ENCODE data around the gene PPP2R2B. TPM values are rescaled to one million over a fixed set of nuclear protein-coding genes. Genes with fewer than 3 reads are reported as not detected.

The PPP2R2B gene
- total RNA-seq, 1 experiment from 2014 or later, result not detected

- Histone ChIP-seq H3K27ac (ENCODE audit: low read depth, low read length) (no peak overlapping the region), H3K4me3 (replicated peaks in 1 of 2; ENCODE audit: low read depth in 1 of 2, low read length in 2 of 2) (no peak overlapping the region), H3K4me1 (ENCODE audit: control insufficient read depth in 1 of 2, insufficient read depth in 2 of 2, low read length in 2 of 2) (no peaks in the 10 kb centered on the region), H3K9me3 (ENCODE audit: control insufficient read depth in 1 of 2, insufficient read depth in 1 of 2, low read depth in 1 of 2, low read length in 2 of 2) (no peaks in the 10 kb centered on the region), H3K4me2 (ENCODE audit: low read length) (no peak overlapping the region), H2AFZ (ENCODE audit: low read depth, low read length, poor library complexity, severe bottlenecking) (no peak overlapping the region), H3K79me2 (ENCODE audit: insufficient read depth, low read length) (no peaks in the 10 kb centered on the region), H3K9me2 (ENCODE audit: insufficient read depth) (no peaks in the 10 kb centered on the region), H3K36me3 (ENCODE audit: control insufficient read depth in 1 of 2, insufficient read depth in 2 of 2, low read length in 2 of 2) (no peaks in the 10 kb centered on the region), H3K9ac (ENCODE audit: low read length) (no peak overlapping the region), H4K20me1 (ENCODE audit: insufficient read depth) (no peaks in the 10 kb centered on the region), H3K27me3 (ENCODE audit: insufficient read depth, low read length) (peaks cover 47% of the 10 kb centered on the region; the same call in 1 of the 2 replicates)
- TF ChIP-seq, protein P1, sequence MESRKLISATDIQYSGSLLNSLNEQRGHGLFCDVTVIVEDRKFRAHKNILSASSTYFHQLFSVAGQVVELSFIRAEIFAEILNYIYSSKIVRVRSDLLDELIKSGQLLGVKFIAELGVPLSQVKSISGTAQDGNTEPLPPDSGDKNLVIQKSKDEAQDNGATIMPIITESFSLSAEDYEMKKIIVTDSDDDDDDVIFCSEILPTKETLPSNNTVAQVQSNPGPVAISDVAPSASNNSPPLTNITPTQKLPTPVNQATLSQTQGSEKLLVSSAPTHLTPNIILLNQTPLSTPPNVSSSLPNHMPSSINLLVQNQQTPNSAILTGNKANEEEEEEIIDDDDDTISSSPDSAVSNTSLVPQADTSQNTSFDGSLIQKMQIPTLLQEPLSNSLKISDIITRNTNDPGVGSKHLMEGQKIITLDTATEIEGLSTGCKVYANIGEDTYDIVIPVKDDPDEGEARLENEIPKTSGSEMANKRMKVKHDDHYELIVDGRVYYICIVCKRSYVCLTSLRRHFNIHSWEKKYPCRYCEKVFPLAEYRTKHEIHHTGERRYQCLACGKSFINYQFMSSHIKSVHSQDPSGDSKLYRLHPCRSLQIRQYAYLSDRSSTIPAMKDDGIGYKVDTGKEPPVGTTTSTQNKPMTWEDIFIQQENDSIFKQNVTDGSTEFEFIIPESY (IDR thresholded peaks at IDR 0.05; ENCODE audit: extremely low read depth, insufficient replicate concordance, low read length), result no peak
- TF ChIP-seq, protein P2, sequence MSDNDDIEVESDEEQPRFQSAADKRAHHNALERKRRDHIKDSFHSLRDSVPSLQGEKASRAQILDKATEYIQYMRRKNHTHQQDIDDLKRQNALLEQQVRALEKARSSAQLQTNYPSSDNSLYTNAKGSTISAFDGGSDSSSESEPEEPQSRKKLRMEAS (IDR thresholded peaks at IDR 0.05), result no peak
- no peak for TF ChIP-seq REST (IDR thresholded peaks at IDR 0.05; ENCODE audit: low read depth)
- TF ChIP-seq CBX3 (IDR thresholded peaks at IDR 0.05; ENCODE audit: low read depth), result no peak
- no peak for TF ChIP-seq FOSL1 (IDR thresholded peaks at IDR 0.05; ENCODE audit: low read depth)
- TF ChIP-seq CEBPB (IDR thresholded peaks at IDR 0.05; ENCODE audit: low read depth), result no peak
- TF ChIP-seq EZH2 (IDR thresholded peaks at IDR 0.05), result no peak
- no peak for TF ChIP-seq ZFX (IDR thresholded peaks at IDR 0.05)
- no peak for TF ChIP-seq POLR2A (IDR thresholded peaks at IDR 0.05; ENCODE audit: borderline replicate concordance, extremely low read depth, insufficient read depth, insufficient read length)
- no peak for TF ChIP-seq EZH2phosphoT487 (IDR thresholded peaks at IDR 0.05; ENCODE audit: borderline replicate concordance)
- TF ChIP-seq POLR2AphosphoS5 (IDR thresholded peaks at IDR 0.05; ENCODE audit: low read depth, low read length), result no peak
- no peak for TF ChIP-seq ATF3 (IDR thresholded peaks at IDR 0.05)
- no peak for TF ChIP-seq JUND (IDR thresholded peaks at IDR 0.05)
- no peak for TF ChIP-seq EGR1 (IDR thresholded peaks at IDR 0.05; ENCODE audit: low read depth)
- TF ChIP-seq SP1 (IDR thresholded peaks at IDR 0.05; ENCODE audit: low read depth), result no peak
- DNase-seq (ENCODE audit: low read depth, low spot score), result no peak
- ChIA-PET CTCF (no interaction called here), RAD21 (ENCODE audit: low non-redundant PET in 1 of 2, low total read pairs in 2 of 2, uncharacterized antibody in 2 of 2, unreplicated experiment in 2 of 2) (no interaction called here), POLR2A (no interaction called here)
- intact Hi-C loops (cut with micrococcal nuclease), result no loop called here
- no TSS peak for BruUV-seq (replicated peaks)
- ATAC-seq, result no peak
These were observed 194.7 kb downstream of the PPP2R2B start for GRCh38 chr5:146683861-146684260.
